Fibroblast of lung (primary cell): ENCODE measurements around the gene FIZ1.

Experiments
- EZH2 ChIP-seq: IDR thresholded peaks from 2 replicates; pipeline ENCODE4 v1.5.1; 2012; ENCODE audit warnings: low read length, control low read depth, mild to moderate bottlenecking; ENCODE audit errors: missing control alignments
- TF ChIP-seq, protein P1 (sequence below), 2 donors: IDR thresholded peaks in 1 of 2; conservative IDR thresholded peaks in 1 of 2; 1 replicate in 1 of 2; 2 replicates in 1 of 2; pipeline ENCODE4 v1.5.1; 2011 to 2012; ENCODE audit warnings: low read length in 2 of 2, control low read depth in 1 of 2, inconsistent platforms in 1 of 2, low read depth in 1 of 2, mild to moderate bottlenecking in 1 of 2

DNA sequence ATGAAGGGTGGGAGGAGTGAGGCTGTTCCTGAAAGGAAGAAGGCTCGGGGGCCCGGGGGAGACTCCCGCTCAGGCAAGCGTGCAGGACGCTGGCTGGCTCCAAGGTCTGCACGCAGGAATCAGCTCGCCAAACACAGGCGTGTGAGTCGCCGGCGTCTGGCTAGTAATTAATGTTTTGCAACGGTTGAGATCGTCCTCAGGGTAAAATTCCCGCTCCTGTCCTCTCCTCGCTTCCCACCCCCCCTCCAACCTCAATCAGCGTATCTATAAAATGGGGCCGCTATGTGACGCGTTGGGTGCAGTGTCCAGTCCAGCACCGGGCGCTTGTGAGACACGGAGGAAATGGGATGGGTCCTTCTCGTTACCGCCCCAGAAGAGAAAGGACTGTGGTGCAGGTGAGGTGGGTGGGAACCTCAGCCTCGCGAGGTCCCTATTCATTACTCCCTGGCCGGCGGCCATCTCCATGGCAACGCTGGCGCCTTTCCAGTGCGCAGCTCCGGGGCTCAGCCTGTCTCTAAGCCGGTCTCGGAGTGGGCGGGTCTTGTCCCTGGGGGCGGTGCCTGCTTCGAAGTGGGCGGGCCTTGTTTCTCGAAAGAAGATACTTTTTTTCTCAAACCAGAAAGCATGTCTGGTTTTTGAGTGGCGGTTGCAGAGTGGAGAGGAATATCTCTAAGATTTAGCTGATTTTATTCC is 12.2 kb downstream of the FIZ1 start:
- TF ChIP-seq, protein P1, sequence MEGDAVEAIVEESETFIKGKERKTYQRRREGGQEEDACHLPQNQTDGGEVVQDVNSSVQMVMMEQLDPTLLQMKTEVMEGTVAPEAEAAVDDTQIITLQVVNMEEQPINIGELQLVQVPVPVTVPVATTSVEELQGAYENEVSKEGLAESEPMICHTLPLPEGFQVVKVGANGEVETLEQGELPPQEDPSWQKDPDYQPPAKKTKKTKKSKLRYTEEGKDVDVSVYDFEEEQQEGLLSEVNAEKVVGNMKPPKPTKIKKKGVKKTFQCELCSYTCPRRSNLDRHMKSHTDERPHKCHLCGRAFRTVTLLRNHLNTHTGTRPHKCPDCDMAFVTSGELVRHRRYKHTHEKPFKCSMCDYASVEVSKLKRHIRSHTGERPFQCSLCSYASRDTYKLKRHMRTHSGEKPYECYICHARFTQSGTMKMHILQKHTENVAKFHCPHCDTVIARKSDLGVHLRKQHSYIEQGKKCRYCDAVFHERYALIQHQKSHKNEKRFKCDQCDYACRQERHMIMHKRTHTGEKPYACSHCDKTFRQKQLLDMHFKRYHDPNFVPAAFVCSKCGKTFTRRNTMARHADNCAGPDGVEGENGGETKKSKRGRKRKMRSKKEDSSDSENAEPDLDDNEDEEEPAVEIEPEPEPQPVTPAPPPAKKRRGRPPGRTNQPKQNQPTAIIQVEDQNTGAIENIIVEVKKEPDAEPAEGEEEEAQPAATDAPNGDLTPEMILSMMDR (conservative IDR thresholded peaks at IDR 0.05 in 1 of 2, IDR thresholded peaks at IDR 0.05 in 1 of 2; ENCODE audit: low read depth in 1 of 2, low read length in 2 of 2) = no peak
- no peak for TF ChIP-seq EZH2
